Osteocyte (in vitro differentiated cells): Measurements from ENCODE around the gene SCP2D1. TPM values are rescaled to one million over a fixed set of nuclear protein-coding genes. Genes with fewer than 3 reads are reported as not detected.

Experiments used
- DNase-seq: peaks from one replicate; pipeline ENCODE4 v3.0.0; 2021; ENCODE audit warnings: mixed read lengths; ENCODE audit not compliant: unreplicated experiment; ENCODE audit errors: extremely low spot score
- H3K27ac Mint-ChIP-seq: one replicate; pipeline ENCODE4 v1.8.0; 2021; ENCODE audit warnings: mild to moderate bottlenecking, mixed read lengths; ENCODE audit not compliant: unreplicated experiment
- H3K27me3 Mint-ChIP-seq: one replicate; pipeline ENCODE4 v1.8.0; 2021; ENCODE audit warnings: mixed read lengths; ENCODE audit not compliant: unreplicated experiment
- H3K36me3 Mint-ChIP-seq: one replicate; pipeline ENCODE4 v1.8.0; 2021; ENCODE audit warnings: mixed read lengths; ENCODE audit not compliant: unreplicated experiment
- H3K4me1 Mint-ChIP-seq: one replicate; pipeline ENCODE4 v1.8.0; 2021; ENCODE audit warnings: mixed read lengths; ENCODE audit not compliant: unreplicated experiment
- H3K4me3 Mint-ChIP-seq: one replicate; pipeline ENCODE4 v1.8.0; 2021; ENCODE audit warnings: mild to moderate bottlenecking, moderate library complexity, mixed read lengths; ENCODE audit not compliant: unreplicated experiment
- H3K9me3 Mint-ChIP-seq: one replicate; pipeline ENCODE4 v1.8.0; 2021; ENCODE audit warnings: mixed read lengths; ENCODE audit not compliant: unreplicated experiment
- CTCF ChIP-seq: fragments of 200-600 bp; sonication (generic); IDR thresholded peaks from 2 replicates; pipeline ENCODE4 v1.5.0; 2021; ENCODE audit warnings: antibody characterized with exemption, mild to moderate bottlenecking, moderate library complexity
- long read RNA-seq: library from polyadenylated mRNA; unstranded; transcript quantifications from one replicate; pipeline ENCODE4 v2.0.0, GENCODE V29; 2021
- total RNA-seq: library from RNA; stranded (reverse); gene quantifications from 2 replicates; pipeline ENCODE4 v1.2.1, GENCODE V29; 2021

SCP2D1 gene
- total RNA-seq: not detected in 2 replicates
- long read RNA-seq: 0 reads

GRCh38 chr20:18813483-18813882, at the start of gene SCP2D1:
Gene SCP2D1, plus strand, starts transcription at chr20:18813783. Its CDS starts 33 bp downstream, at chr20:18813816.
- Mint-ChIP-seq H3K4me1 (no peaks in the 10 kb centered on the region), H3K36me3 (no peaks in the 10 kb centered on the region), H3K9me3 (no peaks in the 10 kb centered on the region), H3K4me3 (no peak within 1 kb of the TSS), H3K27me3 (no peaks in the 10 kb centered on the region), H3K27ac (no peak within 1 kb of the TSS)
- no peak for TF ChIP-seq CTCF
- DNase-seq: no peak

GRCh38 chr20:18767676-18768075, 45.9 kb upstream of the SCP2D1 start:
- H3K36me3 Mint-ChIP-seq: peaks cover 4% of the 10 kb centered on the region
- H3K27me3 Mint-ChIP-seq: peaks cover 18% of the 10 kb centered on the region
- H3K4me1 Mint-ChIP-seq: no peaks in the 10 kb centered on the region
- no peak for DNase-seq
- TF ChIP-seq CTCF: no peak
- H3K9me3 Mint-ChIP-seq: peaks cover 2% of the 10 kb centered on the region
- H3K4me3 Mint-ChIP-seq: no peak overlapping the region
- H3K27ac Mint-ChIP-seq: no peak overlapping the region

GRCh38 chr20:18773566-18773965, 40.0 kb upstream of the SCP2D1 start:
- no peak overlapping the region for H3K4me3 Mint-ChIP-seq
- H3K9me3 Mint-ChIP-seq: no peaks in the 10 kb centered on the region
- H3K36me3 Mint-ChIP-seq: no peaks in the 10 kb centered on the region
- no peak overlapping the region for H3K27ac Mint-ChIP-seq
- no peak for DNase-seq
- no peaks in the 10 kb centered on the region for H3K4me1 Mint-ChIP-seq
- no peak for TF ChIP-seq CTCF
- peaks cover 30% of the 10 kb centered on the region for H3K27me3 Mint-ChIP-seq

GRCh38 chr20:18774207-18774606, 39.4 kb upstream of the SCP2D1 start:
- H3K4me3 Mint-ChIP-seq: no peak overlapping the region
- DNase-seq: no peak
- H3K27me3 Mint-ChIP-seq: peaks cover 30% of the 10 kb centered on the region
- H3K27ac Mint-ChIP-seq: no peak overlapping the region
- H3K36me3 Mint-ChIP-seq: no peaks in the 10 kb centered on the region
- H3K4me1 Mint-ChIP-seq: no peaks in the 10 kb centered on the region
- H3K9me3 Mint-ChIP-seq: no peaks in the 10 kb centered on the region
- no peak for TF ChIP-seq CTCF

DNA sequence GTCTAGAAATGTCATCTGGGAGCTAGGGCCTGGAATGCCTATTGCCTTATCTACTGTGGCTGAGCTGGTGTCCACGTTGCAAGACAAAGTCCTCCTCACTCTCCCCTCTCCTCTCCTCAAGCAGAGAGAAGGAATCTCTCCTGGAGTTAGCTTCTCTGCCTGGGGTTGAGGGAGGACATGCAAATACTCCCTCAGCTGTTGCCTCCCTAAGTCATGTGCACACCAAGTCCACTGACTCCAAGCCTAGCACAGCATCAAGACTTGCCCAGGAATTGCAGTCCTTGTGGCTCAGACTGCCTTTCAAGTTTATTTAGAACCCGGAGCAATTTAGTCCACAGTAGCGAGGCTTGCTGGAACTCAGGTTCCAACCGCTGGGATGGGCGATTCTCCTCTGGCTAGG, 38.0 kb upstream of the SCP2D1 start:
- no peak for TF ChIP-seq CTCF
- no peak for DNase-seq
- no peak overlapping the region for H3K4me3 Mint-ChIP-seq
- no peaks in the 10 kb centered on the region for H3K36me3 Mint-ChIP-seq
- H3K4me1 Mint-ChIP-seq: no peaks in the 10 kb centered on the region
- H3K27me3 Mint-ChIP-seq: peaks cover 27% of the 10 kb centered on the region
- no peaks in the 10 kb centered on the region for H3K9me3 Mint-ChIP-seq
- H3K27ac Mint-ChIP-seq: no peak overlapping the region
